ENCODE measurements around the gene MUC13. TPM values are rescaled to one million over a fixed set of nuclear protein-coding genes. Genes with fewer than 3 reads are reported as not detected.

Gene MUC13
- total RNA-seq, 1 donor from 2014 or later, result not detected

- Mint-ChIP-seq H3K27ac (ENCODE audit: unreplicated experiment) (peak overlapping the region; percentile 89), H3K27me3 (ENCODE audit: low read depth) (no peaks in the 10 kb centered on the region), H3K9me3 (ENCODE audit: low read depth) (no peaks in the 10 kb centered on the region), H3K36me3 (ENCODE audit: low read depth) (peaks cover 5% of the 10 kb centered on the region), H3K4me3 (ENCODE audit: unreplicated experiment) (peak overlapping the region; percentile 87), H3K4me1 (ENCODE audit: low read depth) (peaks cover 45% of the 10 kb centered on the region)
- no peak for DNase-seq (ENCODE audit: low spot score)
- peak; percentile 28 for TF ChIP-seq CTCF (IDR thresholded peaks at IDR 0.05)
These were observed 48.1 kb downstream of the MUC13 start for GRCh38 chr3:124886168-124887056.

- Mint-ChIP-seq H3K9me3 (ENCODE audit: low read depth) (no peaks in the 10 kb centered on the region), H3K4me1 (ENCODE audit: low read depth) (peaks cover 43% of the 10 kb centered on the region), H3K27me3 (ENCODE audit: low read depth) (no peaks in the 10 kb centered on the region), H3K27ac (ENCODE audit: unreplicated experiment) (peak overlapping the region; percentile 89), H3K4me3 (ENCODE audit: unreplicated experiment) (peak overlapping the region; percentile 87), H3K36me3 (ENCODE audit: low read depth) (peaks cover 5% of the 10 kb centered on the region)
- TF ChIP-seq CTCF (IDR thresholded peaks at IDR 0.05), result no peak
- DNase-seq (ENCODE audit: low spot score), result no peak
These were observed 48.9 kb downstream of the MUC13 start for GRCh38 chr3:124885466-124886167.

DNA sequence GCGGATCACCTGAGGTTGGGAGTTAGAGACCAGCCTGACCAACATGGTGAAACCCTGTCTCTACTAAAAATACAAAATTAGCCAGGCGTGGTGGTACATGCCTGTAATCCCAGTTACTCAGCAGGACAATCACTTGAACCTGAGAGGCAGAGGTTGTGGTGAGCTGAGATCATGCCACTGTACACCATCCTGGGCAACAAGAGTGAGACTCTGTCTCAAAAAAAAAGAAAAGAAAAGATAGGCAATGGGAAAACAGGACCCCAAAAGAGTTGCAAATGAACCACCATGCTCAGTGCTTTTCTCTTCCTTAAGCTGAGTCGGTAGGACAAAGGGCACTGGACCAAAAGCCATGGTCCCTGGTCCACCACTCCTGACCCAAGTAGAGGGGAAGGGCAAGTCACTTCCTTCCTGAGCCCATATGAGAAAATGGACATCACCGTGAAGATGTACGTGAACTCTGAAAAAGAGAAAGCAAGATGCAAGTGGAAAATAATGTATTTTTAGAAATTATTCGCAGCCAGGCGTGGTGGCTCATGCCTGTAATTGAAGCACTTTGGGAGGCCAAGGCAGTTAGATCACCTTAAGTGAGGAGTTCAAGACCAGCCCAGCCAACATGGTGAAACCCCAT is 50.0 kb downstream of the MUC13 start:
- Mint-ChIP-seq H3K4me3 (ENCODE audit: unreplicated experiment) (peak overlapping the region; percentile 87), H3K27ac (ENCODE audit: unreplicated experiment) (peak overlapping the region; percentile 89), H3K9me3 (ENCODE audit: low read depth) (no peaks in the 10 kb centered on the region), H3K27me3 (ENCODE audit: low read depth) (no peaks in the 10 kb centered on the region), H3K4me1 (ENCODE audit: low read depth) (peaks cover 50% of the 10 kb centered on the region), H3K36me3 (ENCODE audit: low read depth) (peaks cover 5% of the 10 kb centered on the region)
- no peak for DNase-seq (ENCODE audit: low spot score)
- TF ChIP-seq CTCF (IDR thresholded peaks at IDR 0.05), result no peak

DNA sequence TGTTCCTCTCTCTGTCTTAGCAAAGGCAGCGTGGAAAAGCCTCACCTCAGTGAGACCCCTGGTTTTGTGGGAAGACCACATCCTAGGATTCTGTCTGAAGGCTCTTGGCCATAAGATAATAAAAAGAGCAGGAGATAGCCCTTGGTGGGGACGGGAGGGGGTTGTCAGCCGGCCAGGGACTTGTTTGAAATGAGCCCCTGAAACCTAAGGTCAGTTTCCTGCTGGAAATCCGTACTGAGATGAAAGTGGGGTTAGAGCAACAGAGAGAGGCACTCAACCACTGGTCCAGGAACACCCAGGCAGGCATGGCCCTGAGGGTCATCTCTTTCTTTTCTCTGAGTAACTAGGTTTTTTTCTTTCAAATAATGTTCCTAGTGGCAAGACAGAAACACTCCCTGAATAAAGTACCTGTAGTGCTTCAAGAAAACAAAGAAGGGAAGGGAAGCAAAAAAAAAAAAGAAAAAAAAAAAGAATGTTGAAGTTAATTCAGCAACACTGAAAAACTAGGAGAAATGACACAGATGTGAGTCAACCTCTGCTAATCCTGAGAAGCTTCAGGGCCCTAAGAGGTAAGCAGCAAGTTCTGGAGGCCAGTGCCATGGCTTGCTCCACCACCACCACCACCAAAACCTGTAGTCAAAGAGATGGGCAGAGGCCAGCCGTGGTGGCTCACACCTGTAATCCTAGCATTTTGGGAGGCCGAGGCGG is 50.6 kb downstream of the MUC13 start:
- no peak for TF ChIP-seq CTCF (IDR thresholded peaks at IDR 0.05)
- Mint-ChIP-seq H3K36me3 (ENCODE audit: low read depth) (peaks cover 5% of the 10 kb centered on the region), H3K4me1 (ENCODE audit: low read depth) (peaks cover 56% of the 10 kb centered on the region), H3K4me3 (ENCODE audit: unreplicated experiment) (peak overlapping the region; percentile 87), H3K27me3 (ENCODE audit: low read depth) (no peaks in the 10 kb centered on the region), H3K9me3 (ENCODE audit: low read depth) (no peaks in the 10 kb centered on the region), H3K27ac (ENCODE audit: unreplicated experiment) (peak overlapping the region; percentile 89)
- DNase-seq (ENCODE audit: low spot score), result no peak
